Loucy (cell line): ENCODE measurements around the gene ADGRD2.

Experiments used
- H2AFZ ChIP-seq: fragments of 200-600 bp; sonication (generic); 2 replicates; pipeline ENCODE4 v1.6.0; 2016; ENCODE audit warnings: antibody characterized with exemption, mild to moderate bottlenecking, low read length, moderate library complexity
- H3F3A ChIP-seq: fragments of 200-600 bp; 2 replicates; pipeline ENCODE4 v1.6.0; 2016; ENCODE audit warnings: antibody characterized with exemption, low read depth, mild to moderate bottlenecking
- H3K27me3 ChIP-seq: fragments of 200-600 bp; sonication (generic); 2 replicates; pipeline ENCODE4 v1.6.1; 2014; ENCODE audit warnings: low read length, mild to moderate bottlenecking; ENCODE audit not compliant: insufficient read depth, poor library complexity, severe bottlenecking
- H3K36me3 ChIP-seq: fragments of 200-600 bp; sonication (generic); 2 replicates; pipeline ENCODE4 v1.6.1; 2016; ENCODE audit warnings: low read length; ENCODE audit not compliant: insufficient read depth
- H3K4me1 ChIP-seq: fragments of 200-600 bp; sonication (generic); 2 replicates; pipeline ENCODE4 v1.5.1; 2014; ENCODE audit warnings: low read length, mild to moderate bottlenecking; ENCODE audit not compliant: insufficient read depth, poor library complexity, severe bottlenecking
- H3K4me2 ChIP-seq: fragments of 200-600 bp; sonication (generic); 2 replicates; pipeline ENCODE4 v1.6.0; 2014; ENCODE audit warnings: antibody characterized with exemption, low read length, low read depth, mild to moderate bottlenecking; ENCODE audit not compliant: poor library complexity, severe bottlenecking
- H3K4me3 ChIP-seq: fragments of 200-600 bp; sonication (generic); 2 replicates; pipeline ENCODE4 v1.5.1; 2014; ENCODE audit warnings: low read length, mild to moderate bottlenecking, mixed read lengths; ENCODE audit not compliant: poor library complexity, severe bottlenecking
- H3K79me2 ChIP-seq: fragments of 200-600 bp; sonication (generic); 2 replicates; pipeline ENCODE4 v1.6.1; 2014; ENCODE audit warnings: low read length; ENCODE audit not compliant: insufficient read depth
- H3K9ac ChIP-seq: fragments of 200-600 bp; sonication (generic); 2 replicates; pipeline ENCODE4 v1.6.0; 2014; ENCODE audit warnings: mild to moderate bottlenecking, low read depth, low read length, moderate library complexity; ENCODE audit not compliant: poor library complexity, severe bottlenecking
- H3K9me2 ChIP-seq: fragments of 200-600 bp; sonication (generic); replicated peaks from 2 replicates; pipeline ENCODE4 v1.6.1; 2016; ENCODE audit warnings: low read depth, low read length, mixed read lengths
- H3K9me3 ChIP-seq: fragments of 200-600 bp; sonication (generic); 2 replicates; pipeline ENCODE4 v1.6.1; 2014; ENCODE audit warnings: mild to moderate bottlenecking, antibody characterized with exemption, low read length, low read depth; ENCODE audit not compliant: insufficient read depth
- H4K20me1 ChIP-seq: fragments of 200-600 bp; sonication (generic); 2 replicates; pipeline ENCODE4 v1.6.0; 2014; ENCODE audit warnings: antibody characterized with exemption, low read length, mild to moderate bottlenecking; ENCODE audit not compliant: insufficient read depth, poor library complexity, severe bottlenecking
- EZH2phosphoT487 ChIP-seq: fragments of 200-600 bp; IDR thresholded peaks from 2 replicates; pipeline ENCODE4 v1.6.1; 2018; ENCODE audit warnings: antibody characterized with exemption, mild to moderate bottlenecking, moderate library complexity, borderline replicate concordance
- TF ChIP-seq, protein P1 (sequence below): fragments of 200-600 bp; sonication (generic); conservative IDR thresholded peaks from 2 replicates; pipeline ENCODE4 v1.5.1; 2014; ENCODE audit warnings: mild to moderate bottlenecking, antibody characterized with exemption, low read length

Gene ADGRD2

DNA sequence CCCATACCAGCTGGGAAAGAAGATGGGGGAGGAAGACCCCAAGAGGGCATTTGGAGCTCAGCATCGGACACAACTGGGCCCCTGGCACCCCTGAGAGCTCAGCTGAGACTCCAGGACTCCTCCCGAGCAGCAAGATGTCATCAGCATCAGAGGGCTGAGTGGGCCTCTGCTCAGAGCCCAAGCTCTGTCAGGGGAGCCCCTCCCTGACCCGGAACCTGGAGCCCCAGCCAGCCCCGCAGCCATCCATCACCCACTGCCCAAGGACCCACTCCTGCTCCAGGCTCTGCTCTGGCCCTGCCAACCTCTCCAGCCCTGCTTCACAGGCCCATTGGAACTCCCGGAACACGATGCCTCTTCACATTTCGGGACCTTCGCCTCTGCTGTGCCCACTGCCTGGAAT lies 47.2 kb downstream of the ADGRD2 start:
- no peaks in the 10 kb centered on the region for H3K4me1 ChIP-seq
- TF ChIP-seq, protein P1, sequence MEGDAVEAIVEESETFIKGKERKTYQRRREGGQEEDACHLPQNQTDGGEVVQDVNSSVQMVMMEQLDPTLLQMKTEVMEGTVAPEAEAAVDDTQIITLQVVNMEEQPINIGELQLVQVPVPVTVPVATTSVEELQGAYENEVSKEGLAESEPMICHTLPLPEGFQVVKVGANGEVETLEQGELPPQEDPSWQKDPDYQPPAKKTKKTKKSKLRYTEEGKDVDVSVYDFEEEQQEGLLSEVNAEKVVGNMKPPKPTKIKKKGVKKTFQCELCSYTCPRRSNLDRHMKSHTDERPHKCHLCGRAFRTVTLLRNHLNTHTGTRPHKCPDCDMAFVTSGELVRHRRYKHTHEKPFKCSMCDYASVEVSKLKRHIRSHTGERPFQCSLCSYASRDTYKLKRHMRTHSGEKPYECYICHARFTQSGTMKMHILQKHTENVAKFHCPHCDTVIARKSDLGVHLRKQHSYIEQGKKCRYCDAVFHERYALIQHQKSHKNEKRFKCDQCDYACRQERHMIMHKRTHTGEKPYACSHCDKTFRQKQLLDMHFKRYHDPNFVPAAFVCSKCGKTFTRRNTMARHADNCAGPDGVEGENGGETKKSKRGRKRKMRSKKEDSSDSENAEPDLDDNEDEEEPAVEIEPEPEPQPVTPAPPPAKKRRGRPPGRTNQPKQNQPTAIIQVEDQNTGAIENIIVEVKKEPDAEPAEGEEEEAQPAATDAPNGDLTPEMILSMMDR: no peak
- no peak for TF ChIP-seq EZH2phosphoT487
- H2AFZ ChIP-seq: no peak overlapping the region
- no peaks in the 10 kb centered on the region for H3K9me2 ChIP-seq
- H3K4me2 ChIP-seq: no peak overlapping the region
- no peaks in the 10 kb centered on the region for H3K79me2 ChIP-seq
- H3K36me3 ChIP-seq: no peaks in the 10 kb centered on the region
- H3F3A ChIP-seq: no peaks in the 10 kb centered on the region
- no peaks in the 10 kb centered on the region for H4K20me1 ChIP-seq
- no peaks in the 10 kb centered on the region for H3K9me3 ChIP-seq
- no peaks in the 10 kb centered on the region for H3K27me3 ChIP-seq
- no peak overlapping the region for H3K9ac ChIP-seq
- H3K4me3 ChIP-seq: no peak overlapping the region

DNA sequence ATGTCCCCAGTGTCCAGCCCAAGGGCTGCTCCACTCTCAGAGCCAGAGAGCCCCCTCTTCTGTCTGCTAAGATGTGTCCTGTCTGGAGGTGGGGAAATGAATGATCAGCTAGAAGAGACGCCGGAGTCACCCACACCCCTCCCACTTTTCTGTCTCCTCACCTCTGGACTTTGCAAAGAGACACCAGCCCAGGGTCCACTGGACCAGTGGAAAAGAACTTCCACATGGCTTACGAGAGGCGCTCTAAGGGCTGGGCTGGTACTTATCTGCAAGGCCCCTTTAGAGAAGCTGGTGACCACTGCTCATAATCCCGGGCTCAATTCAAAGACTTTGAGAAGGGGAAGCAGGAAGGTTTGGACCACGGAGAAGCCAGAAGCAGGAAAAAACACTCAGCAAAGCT lies 47.8 kb downstream of the ADGRD2 start:
- Histone ChIP-seq H3K9me2 (no peaks in the 10 kb centered on the region), H3K9ac (no peak overlapping the region), H3K79me2 (no peaks in the 10 kb centered on the region), H3K4me2 (no peak overlapping the region), H3K9me3 (no peaks in the 10 kb centered on the region), H3K36me3 (no peaks in the 10 kb centered on the region), H2AFZ (no peak overlapping the region), H3K4me3 (no peak overlapping the region), H3K4me1 (no peaks in the 10 kb centered on the region), H4K20me1 (no peaks in the 10 kb centered on the region), H3F3A (no peaks in the 10 kb centered on the region), H3K27me3 (no peaks in the 10 kb centered on the region)
- TF ChIP-seq, protein P1: no peak
- TF ChIP-seq EZH2phosphoT487: no peak

DNA sequence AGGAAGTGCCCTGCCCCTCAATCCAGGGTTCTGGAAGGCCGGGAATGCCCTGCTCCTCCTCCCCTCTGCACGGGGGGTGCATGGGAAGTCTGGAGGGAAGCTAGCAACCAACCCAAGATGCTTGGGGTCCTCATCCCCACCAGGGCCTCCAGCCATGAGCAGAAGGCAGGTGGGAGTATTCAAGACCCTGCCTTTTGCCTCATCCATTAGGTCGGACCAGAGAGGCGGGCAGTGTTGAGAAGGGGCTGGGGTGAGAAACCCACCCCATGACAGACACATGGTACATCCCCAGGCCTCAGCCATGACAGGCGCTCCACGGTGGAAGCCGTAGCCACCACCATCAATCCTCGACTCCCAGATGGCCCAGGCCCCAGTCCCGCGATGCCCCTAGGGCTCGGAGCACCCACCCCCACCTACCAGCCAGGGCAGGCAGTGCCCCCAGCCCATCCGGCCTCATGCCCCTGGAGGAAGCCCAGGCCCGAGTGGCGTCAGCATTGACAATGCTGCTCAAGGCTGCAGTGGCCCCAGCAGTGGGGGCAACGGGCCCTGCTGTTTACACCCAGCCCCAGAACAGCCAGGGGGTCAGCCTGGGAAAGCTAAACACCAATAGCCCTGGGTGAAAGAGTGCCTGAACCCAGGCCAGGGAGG lies 48.4 kb downstream of the ADGRD2 start:
- no peaks in the 10 kb centered on the region for H3F3A ChIP-seq
- no peaks in the 10 kb centered on the region for H4K20me1 ChIP-seq
- no peaks in the 10 kb centered on the region for H3K9me2 ChIP-seq
- no peak overlapping the region for H3K9ac ChIP-seq
- no peaks in the 10 kb centered on the region for H3K9me3 ChIP-seq
- H3K4me2 ChIP-seq: no peak overlapping the region
- H2AFZ ChIP-seq: no peak overlapping the region
- no peaks in the 10 kb centered on the region for H3K79me2 ChIP-seq
- H3K4me3 ChIP-seq: no peak overlapping the region
- H3K36me3 ChIP-seq: no peaks in the 10 kb centered on the region
- H3K27me3 ChIP-seq: no peaks in the 10 kb centered on the region
- no peaks in the 10 kb centered on the region for H3K4me1 ChIP-seq
- TF ChIP-seq, protein P1: no peak
- no peak for TF ChIP-seq EZH2phosphoT487
